DND-41 (cell line): ENCODE measurements around the gene STXBP6.

Experiments used
- CTCF ChIP-seq: IDR thresholded peaks from 2 replicates; pipeline ENCODE4 v1.5.1; 2012; ENCODE audit warnings: borderline replicate concordance, low read length, moderate library complexity, mild to moderate bottlenecking; ENCODE audit not compliant: poor library complexity, severe bottlenecking; ENCODE audit errors: extremely low read depth
- EZH2 ChIP-seq: IDR thresholded peaks from 3 replicates; pipeline ENCODE4 v1.6.1; 2012; ENCODE audit warnings: borderline replicate concordance, low read depth, mild to moderate bottlenecking, moderate library complexity, low read length, inconsistent platforms; ENCODE audit not compliant: severe bottlenecking

DNA sequence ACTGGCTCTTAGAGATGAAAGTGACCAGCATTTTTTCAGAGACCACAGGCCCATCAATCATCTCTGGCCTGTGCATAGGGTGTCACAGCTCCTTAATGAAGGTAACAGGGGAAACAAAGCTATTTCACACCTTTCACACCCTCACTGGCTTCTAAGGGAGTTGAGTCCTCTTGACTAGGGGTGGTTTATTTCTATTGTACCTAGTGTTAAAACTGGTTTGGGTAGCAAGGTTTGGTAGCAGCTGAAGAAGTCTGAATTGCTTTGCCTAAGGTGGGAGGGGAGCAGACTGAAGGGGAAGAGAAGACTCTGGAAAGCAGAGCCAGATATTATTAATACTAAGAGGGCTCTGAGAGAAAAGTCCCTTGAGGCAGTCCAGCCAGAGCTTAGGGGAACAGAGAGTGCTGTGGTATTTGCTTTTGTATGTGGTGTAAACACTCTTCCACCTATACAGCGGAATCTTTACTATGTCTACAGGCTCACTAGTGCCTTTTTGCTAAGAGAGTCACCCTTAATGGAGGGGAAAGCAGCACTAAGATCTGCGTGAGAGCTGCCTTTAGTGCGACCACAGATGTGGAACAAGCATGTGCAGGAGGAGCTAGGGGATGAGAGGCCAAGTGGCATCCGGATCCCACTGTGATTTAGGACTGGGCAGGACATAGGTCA lies 95.8 kb downstream of the STXBP6 start:
- TF ChIP-seq CTCF (no peak), EZH2 (no peak)
